Osteocyte (in vitro differentiated cells): ENCODE data around the gene TINAGL1. TPM values are rescaled to one million over a fixed set of nuclear protein-coding genes. Genes with fewer than 3 reads are reported as not detected.

ENCODE experiments used
- DNase-seq: peaks from one replicate; pipeline ENCODE4 v3.0.0; 2021; ENCODE audit warnings: mixed read lengths; ENCODE audit not compliant: unreplicated experiment; ENCODE audit errors: extremely low spot score
- H3K27ac Mint-ChIP-seq: one replicate; pipeline ENCODE4 v1.8.0; 2021; ENCODE audit warnings: mild to moderate bottlenecking, mixed read lengths; ENCODE audit not compliant: unreplicated experiment
- H3K27me3 Mint-ChIP-seq: one replicate; pipeline ENCODE4 v1.8.0; 2021; ENCODE audit warnings: mixed read lengths; ENCODE audit not compliant: unreplicated experiment
- H3K36me3 Mint-ChIP-seq: one replicate; pipeline ENCODE4 v1.8.0; 2021; ENCODE audit warnings: mixed read lengths; ENCODE audit not compliant: unreplicated experiment
- H3K4me1 Mint-ChIP-seq: one replicate; pipeline ENCODE4 v1.8.0; 2021; ENCODE audit warnings: mixed read lengths; ENCODE audit not compliant: unreplicated experiment
- H3K4me3 Mint-ChIP-seq: one replicate; pipeline ENCODE4 v1.8.0; 2021; ENCODE audit warnings: mild to moderate bottlenecking, moderate library complexity, mixed read lengths; ENCODE audit not compliant: unreplicated experiment
- H3K9me3 Mint-ChIP-seq: one replicate; pipeline ENCODE4 v1.8.0; 2021; ENCODE audit warnings: mixed read lengths; ENCODE audit not compliant: unreplicated experiment
- CTCF ChIP-seq: fragments of 200-600 bp; sonication (generic); IDR thresholded peaks from 2 replicates; pipeline ENCODE4 v1.5.0; 2021; ENCODE audit warnings: antibody characterized with exemption, mild to moderate bottlenecking, moderate library complexity
- total RNA-seq: library from RNA; stranded (reverse); gene quantifications from 2 replicates; pipeline ENCODE4 v1.2.1, GENCODE V29; 2021

The TINAGL1 gene
- total RNA-seq, 1 donor from 2014 or later, result 10.0 TPM

GRCh38 chr1:31595836-31596736, 19.8 kb downstream of the TINAGL1 start:
- DNase-seq, result no peak
- Mint-ChIP-seq H3K9me3 (no peaks in the 10 kb centered on the region), H3K36me3 (no peaks in the 10 kb centered on the region), H3K4me3 (no peak overlapping the region), H3K27ac (no peak overlapping the region), H3K27me3 (peaks cover 27% of the 10 kb centered on the region), H3K4me1 (peaks cover 11% of the 10 kb centered on the region)
- no peak for TF ChIP-seq CTCF

- Mint-ChIP-seq H3K4me1 (peaks cover 6% of the 10 kb centered on the region), H3K36me3 (no peaks in the 10 kb centered on the region), H3K27me3 (peaks cover 33% of the 10 kb centered on the region), H3K27ac (no peak overlapping the region), H3K9me3 (no peaks in the 10 kb centered on the region), H3K4me3 (no peak overlapping the region)
- no peak for TF ChIP-seq CTCF
- no peak for DNase-seq
Observed at GRCh38 chr1:31596737-31597097, 20.4 kb downstream of the TINAGL1 start.

GRCh38 chr1:31598980-31599379, 22.7 kb downstream of the TINAGL1 start:
- DNase-seq, result no peak

GRCh38 chr1:31600641-31601040, 24.3 kb downstream of the TINAGL1 start:
- Mint-ChIP-seq H3K27ac (no peak overlapping the region), H3K4me3 (no peak overlapping the region), H3K27me3 (peaks cover 41% of the 10 kb centered on the region), H3K36me3 (no peaks in the 10 kb centered on the region), H3K9me3 (no peaks in the 10 kb centered on the region), H3K4me1 (no peaks in the 10 kb centered on the region)
- no peak for DNase-seq
- TF ChIP-seq CTCF, result no peak

More at GRCh38 chr1:31598980-31599379, 22.7 kb downstream of the TINAGL1 start:
- peaks cover 43% of the 10 kb centered on the region for H3K27me3 Mint-ChIP-seq
- no peak for TF ChIP-seq CTCF
- H3K4me3 Mint-ChIP-seq, result no peak overlapping the region
- no peaks in the 10 kb centered on the region for H3K36me3 Mint-ChIP-seq
- H3K27ac Mint-ChIP-seq, result no peak overlapping the region
- H3K9me3 Mint-ChIP-seq, result no peaks in the 10 kb centered on the region
- no peaks in the 10 kb centered on the region for H3K4me1 Mint-ChIP-seq

GRCh38 chr1:31602081-31602480, 25.8 kb downstream of the TINAGL1 start:
- TF ChIP-seq CTCF, result no peak
- Mint-ChIP-seq H3K36me3 (no peaks in the 10 kb centered on the region), H3K27me3 (peaks cover 27% of the 10 kb centered on the region), H3K4me3 (no peak overlapping the region), H3K27ac (no peak overlapping the region), H3K4me1 (no peaks in the 10 kb centered on the region), H3K9me3 (no peaks in the 10 kb centered on the region)
- DNase-seq, result no peak
